H1 (cell line): ENCODE results near the gene PCYT2. TPM values are rescaled to one million over a fixed set of nuclear protein-coding genes. Genes with fewer than 3 reads are reported as not detected.

Experiments used
- CTCF ChIA-PET: fragments of 300-600 bp; sonication (Branson Sonifier 250); formaldehyde crosslinking; loops from one replicate; lab custom pipeline; 2021; ENCODE audit not compliant: partially characterized antibody; lab: Charles Lee
- POLR2A ChIA-PET: fragments of 300-600 bp; sonication (Branson Sonifier 250); formaldehyde crosslinking; loops from one replicate; lab custom pipeline; 2021; ENCODE audit warnings: inconsistent platforms; ENCODE audit not compliant: partially characterized antibody; lab: Charles Lee
- DNase-seq, 2 experiments: peaks; one replicate each; pipeline versions ENCODE4 v3.0.0 to v3.0.0-alpha.2; 2010 to 2022; ENCODE audit warnings: low spot score in 2 of 2, low read depth in 1 of 2, mixed read lengths in 1 of 2
- FAIRE-seq: peaks from 2 replicates; lab custom pipeline; 2011; peaks lifted over from hg19 to GRCh38; lab: Jason Lieb, UNC
- H2AFZ ChIP-seq: 2 replicates; pipeline ENCODE4 v1.8.1; 2012; ENCODE audit warnings: low read length, inconsistent platforms
- H2AK5ac ChIP-seq: 2 replicates; pipeline ENCODE4 v1.6.1; 2013; ENCODE audit warnings: low read depth, low read length
- H2BK120ac ChIP-seq: replicated peaks from 2 replicates; pipeline ENCODE3; 2013; ENCODE audit warnings: low read depth, low read length, inconsistent platforms
- H2BK12ac ChIP-seq: 2 replicates; pipeline ENCODE4 v1.6.1; 2013; ENCODE audit warnings: low read depth, low read length
- H2BK15ac ChIP-seq: 2 replicates; pipeline ENCODE4 v1.6.1; 2013; ENCODE audit warnings: low read length
- H2BK20ac ChIP-seq: 2 replicates; pipeline ENCODE4 v1.6.1; 2013; ENCODE audit warnings: low read length
- H2BK5ac ChIP-seq: 2 replicates; pipeline ENCODE4 v1.6.1; 2013; ENCODE audit warnings: low read depth, low read length
- H3K14ac ChIP-seq: 2 replicates; pipeline ENCODE4 v1.6.1; 2013; ENCODE audit warnings: inconsistent platforms; ENCODE audit not compliant: insufficient read length
- H3K18ac ChIP-seq: 2 replicates; pipeline ENCODE4 v1.6.1; 2013; ENCODE audit warnings: low read length; ENCODE audit errors: extremely low read depth
- H3K23ac ChIP-seq: 2 replicates; pipeline ENCODE4 v1.6.1; 2013; ENCODE audit warnings: inconsistent platforms; ENCODE audit not compliant: insufficient read length
- H3K23me2 ChIP-seq: 2 replicates; pipeline ENCODE4 v1.6.1; 2013; ENCODE audit warnings: low read depth, low read length
- H3K27ac ChIP-seq: 2 replicates; pipeline ENCODE4 v1.6.1; 2011; ENCODE audit warnings: low read depth, low read length, inconsistent platforms
- H3K27me3 ChIP-seq, 4 experiments: replicated peaks in 1 of 4; 1 replicate in 1 of 4; 2 replicates in 3 of 4; pipeline versions ENCODE4 v1.6.1 to v1.8.1; 2011 to 2013; ENCODE audit warnings: low read length in 3 of 4, mild to moderate bottlenecking in 3 of 4, inconsistent platforms in 2 of 4, mixed read lengths in 2 of 4, moderate library complexity in 1 of 4; ENCODE audit not compliant: control insufficient read depth in 3 of 4, insufficient read depth in 3 of 4; ENCODE audit errors: extremely low read depth in 1 of 4
- H3K36me3 ChIP-seq, 4 experiments: 2 replicates each; pipeline versions ENCODE4 v1.6.1 to v1.8.1; 2011 to 2013; ENCODE audit warnings: mild to moderate bottlenecking in 4 of 4, low read length in 3 of 4, moderate library complexity in 2 of 4, control low read depth in 1 of 4, inconsistent platforms in 1 of 4; ENCODE audit not compliant: insufficient read depth in 4 of 4, control insufficient read depth in 2 of 4
- H3K4ac ChIP-seq: replicated peaks from 2 replicates; pipeline ENCODE3; 2013; ENCODE audit warnings: low read length, low read depth, mixed read lengths, inconsistent platforms; ENCODE audit not compliant: insufficient read length
- H3K4me1 ChIP-seq, 4 experiments: replicated peaks in 1 of 4; 1 replicate in 1 of 4; 2 replicates in 3 of 4; pipeline versions ENCODE4 v1.6.1 to v1.8.1; 2011 to 2013; ENCODE audit warnings: low read length in 3 of 4, inconsistent platforms in 2 of 4, mixed read lengths in 1 of 4; ENCODE audit not compliant: insufficient read depth in 4 of 4, control insufficient read depth in 3 of 4
- H3K4me2 ChIP-seq, 2 experiments: 2 replicates each; pipeline versions ENCODE4 v1.6.1 to v1.8.1; 2011 to 2013; ENCODE audit warnings: low read depth in 2 of 2, low read length in 2 of 2, control low read depth in 1 of 2, inconsistent platforms in 1 of 2, mild to moderate bottlenecking in 1 of 2; ENCODE audit not compliant: insufficient read depth in 1 of 2
- H3K4me3 ChIP-seq, 4 experiments: fragments of 200-600, 300-600 bp in 1 of 4; sonication (generic), shearing (Covaris generic), sonication (Bioruptor Twin) in 1 of 4; 2 replicates each; pipeline versions ENCODE4 v1.5.1 to v1.8.1; 2011 to 2016; ENCODE audit warnings: low read length in 4 of 4, low read depth in 3 of 4, control low read depth in 2 of 4, inconsistent platforms in 2 of 4, mild to moderate bottlenecking in 2 of 4, mixed read lengths in 1 of 4, moderate library complexity in 1 of 4; ENCODE audit not compliant: insufficient read depth in 2 of 4; ENCODE audit errors: extremely low read depth in 1 of 4
- H3K56ac ChIP-seq: replicated peaks from 2 replicates; pipeline ENCODE3; 2013; ENCODE audit warnings: low read depth, mild to moderate bottlenecking, mixed read lengths, low read length, inconsistent platforms; ENCODE audit not compliant: insufficient read length
- H3K79me1 ChIP-seq: 2 replicates; pipeline ENCODE4 v1.6.1; 2013; ENCODE audit warnings: low read depth, low read length, control low read depth
- H3K79me2 ChIP-seq, 2 experiments: 2 replicates each; pipeline versions ENCODE4 v1.6.1 to v1.8.1; 2012 to 2013; ENCODE audit warnings: low read length in 2 of 2, mild to moderate bottlenecking in 2 of 2, inconsistent platforms in 1 of 2; ENCODE audit not compliant: insufficient read depth in 2 of 2, control insufficient read depth in 1 of 2
- H3K9ac ChIP-seq, 4 experiments: replicated peaks in 1 of 4; 1 replicate in 1 of 4; 2 replicates in 3 of 4; pipeline versions ENCODE4 v1.6.1 to v1.8.1; 2011 to 2013; ENCODE audit warnings: low read depth in 3 of 4, low read length in 3 of 4, control low read depth in 2 of 4, mild to moderate bottlenecking in 2 of 4, moderate library complexity in 2 of 4, inconsistent platforms in 1 of 4; ENCODE audit errors: extremely low read depth in 1 of 4
- H3K9me3 ChIP-seq, 2 experiments: 2 replicates each; pipeline versions ENCODE4 v1.6.1 to v1.8.1; 2012 to 2013; ENCODE audit warnings: mild to moderate bottlenecking in 2 of 2, moderate library complexity in 2 of 2, control low read depth in 1 of 2, inconsistent platforms in 1 of 2, low read depth in 1 of 2, low read length in 1 of 2, mixed read lengths in 1 of 2; ENCODE audit not compliant: insufficient read depth in 2 of 2
- H4K20me1 ChIP-seq, 2 experiments: replicated peaks in 1 of 2; 2 replicates each; pipeline versions ENCODE3 to v1.8.1; 2011 to 2013; ENCODE audit warnings: inconsistent platforms in 2 of 2, low read length in 2 of 2, mild to moderate bottlenecking in 1 of 2; ENCODE audit not compliant: insufficient read depth in 2 of 2, control insufficient read depth in 1 of 2
- H4K5ac ChIP-seq: 2 replicates; pipeline ENCODE4 v1.6.1; 2013; ENCODE audit warnings: low read length, low read depth, mixed read lengths, inconsistent platforms; ENCODE audit not compliant: insufficient read length
- H4K8ac ChIP-seq: 2 replicates; pipeline ENCODE4 v1.8.0; 2013; ENCODE audit warnings: mild to moderate bottlenecking, moderate library complexity, low read length, inconsistent platforms; ENCODE audit not compliant: insufficient read depth; ENCODE audit errors: extremely low read depth
- H4K91ac ChIP-seq: replicated peaks from 2 replicates; pipeline ENCODE3; 2013; ENCODE audit warnings: low read length, mixed read lengths, inconsistent platforms; ENCODE audit not compliant: insufficient read length
- CBX5 ChIP-seq: fragments of 300-800, 300-1000 bp; sonication (generic); IDR thresholded peaks from 2 replicates; pipeline ENCODE4 v1.7.1; 2016; ENCODE audit warnings: antibody characterized with exemption, low read length, low read depth
- EGR1 ChIP-seq: IDR thresholded peaks from 2 replicates; pipeline ENCODE4 v1.6.1; 2011; ENCODE audit warnings: low read depth, low read length, borderline replicate concordance
- GTF2F1 ChIP-seq: IDR thresholded peaks from 2 replicates; pipeline ENCODE4 v1.6.1; 2012; ENCODE audit warnings: low read depth, low read length, improper control_type of control experiment, borderline replicate concordance
- KDM5A ChIP-seq: fragments of 200-600 bp; IDR thresholded peaks from 2 replicates; pipeline ENCODE4 v1.7.1; 2012; ENCODE audit warnings: mild to moderate bottlenecking, low read length, inconsistent platforms, mixed read lengths
- RXRA ChIP-seq: IDR thresholded peaks from 2 replicates; pipeline ENCODE4 v1.6.1; 2011; ENCODE audit warnings: low read depth, mild to moderate bottlenecking, low read length, moderate library complexity; ENCODE audit not compliant: insufficient read depth
- WGBS, 2 experiments: shearing (Covaris generic) in 1 of 2; methylation state at CpG; one replicate each; pipeline versions ENCODE4 v1.1.6 to v1.1.7; 2013 to 2015; ENCODE audit warnings: low lambda C conversion rate in 2 of 2, mixed read lengths in 2 of 2, inconsistent platforms in 1 of 2, low coverage in 1 of 2, missing lambda C conversion rate in 1 of 2; ENCODE audit not compliant: insufficient replicate concordance in 2 of 2, insufficient coverage in 1 of 2, insufficient read length in 1 of 2; ENCODE audit errors: extremely low coverage in 1 of 2, missing lambda C conversion rate in 1 of 2; 5-methylcytosine and 5-hydroxymethylcytosine counted together
- polyA plus RNA-seq, 7 experiments: library from polyadenylated mRNA; depleted of rRNA in 3 of 7; stranded (reverse) in 5 of 7; unstranded in 2 of 7; fragments of >200 nt in 5 of 7; fragments of 200-250 nt in 2 of 7; gene quantifications; 1 replicate in 5 of 7; 2 replicates in 1 of 7; 4 replicates in 1 of 7; pipeline versions ENCODE4 v1.2.1 to v1.2.3, GENCODE V29; 2011 to 2013; ENCODE audit warnings: missing spikeins in 2 of 7, mixed read lengths in 2 of 7
- total RNA-seq: library from RNA; stranded (reverse); fragmentation: NEBNext Ultra II Directional; extraction: Animal tissue kit (Norgen Biotek cat#: 25700); gene quantifications from 2 replicates; pipeline ENCODE4 v1.2.1, GENCODE V29; 2021
- TF ChIP-seq, protein P1 (sequence below): IDR thresholded peaks from 2 replicates; pipeline ENCODE4 v1.6.1; 2011; ENCODE audit warnings: low read depth, mild to moderate bottlenecking, low read length; ENCODE audit not compliant: insufficient read depth
- TF ChIP-seq, protein P2 (sequence below), 3 experiments: IDR thresholded peaks; 1 replicate in 2 of 3; 2 replicates in 1 of 3; pipeline versions ENCODE4 v1.5.1 to v1.6.1; 2011; ENCODE audit warnings: low read length in 3 of 3, mild to moderate bottlenecking in 3 of 3, inconsistent platforms in 2 of 3, low read depth in 1 of 3, moderate library complexity in 1 of 3; ENCODE audit not compliant: insufficient read depth in 1 of 3; ENCODE audit errors: control extremely low read depth in 1 of 3

The PCYT2 gene
- total and polyA plus RNA-seq, 2 of the 8 experiments (the other 6 are each of a cell fraction or from before 2014, with no cell fraction given) = 29.9 to 31.3 TPM

- no peak for DNase-seq
- peaks cover 5% of the 10 kb centered on the region for H3K23me2 ChIP-seq
- no peak overlapping the region for H3K23ac ChIP-seq
- no peak for FAIRE-seq
- WGBS, 2 experiments = 93% methylated on average over 15 of the region's 15 CpGs; no CpG with 5 or more reads in 1 of the 2 experiments
- H2BK20ac ChIP-seq = no peak overlapping the region
- no peak overlapping the region for H3K14ac ChIP-seq
- no peak overlapping the region for H3K27ac ChIP-seq
- H4K91ac ChIP-seq = no peak overlapping the region
- no peak overlapping the region for H2BK120ac ChIP-seq
- H2BK5ac ChIP-seq = 0 out of 2 replicates have a peak overlapping the region, but pooled peaks have one; percentile 10
- no peak overlapping the region for H2BK15ac ChIP-seq
- peaks cover 29% of the 10 kb centered on the region for H3K79me1 ChIP-seq
- H3K9me3 ChIP-seq = no peaks in the 10 kb centered on the region
- peaks cover 0 to 24% (median 15%) of the 10 kb centered on the region in 4 experiments; a peak in 6 of 7 replicates for H3K4me1 ChIP-seq
- H3K36me3 ChIP-seq = peaks cover 5 to 32% (median 20%) of the 10 kb centered on the region in 4 experiments
- H4K5ac ChIP-seq = no peak overlapping the region
- H4K8ac ChIP-seq = no peak overlapping the region
- no peaks in the 10 kb centered on the region for H3K27me3 ChIP-seq
- H4K20me1 ChIP-seq = peaks cover 15 to 34% of the 10 kb centered on the region in 2 experiments
- no peak overlapping the region for H2AK5ac ChIP-seq
- H3K79me2 ChIP-seq = peaks cover 7 to 60% of the 10 kb centered on the region in 2 experiments; a peak in 3 of 4 replicates
- H3K56ac ChIP-seq = no peak overlapping the region
- ChIA-PET POLR2A (interaction anchor here (1.0 to 1.5 kb wide), 2 partner anchors 9 to 17 kb away, joined by 3 read pairs; partner anchors contain the start of genes MAFG and NPB), CTCF (interaction anchor here (0.6 to 1.0 kb wide), 2 partner anchors 101 to 333 kb away, joined by 3 read pairs; no protein-coding TSS in a partner anchor)
- no peak overlapping the region for H3K4ac ChIP-seq
- H2BK12ac ChIP-seq = no peak overlapping the region
- no peak overlapping the region for H3K9ac ChIP-seq
- H3K4me2 ChIP-seq = no peak overlapping the region
- H3K4me3 ChIP-seq = no peak overlapping the region
- no peak overlapping the region for H3K18ac ChIP-seq
- no peak overlapping the region for H2AFZ ChIP-seq
- TF ChIP-seq, protein P1, sequence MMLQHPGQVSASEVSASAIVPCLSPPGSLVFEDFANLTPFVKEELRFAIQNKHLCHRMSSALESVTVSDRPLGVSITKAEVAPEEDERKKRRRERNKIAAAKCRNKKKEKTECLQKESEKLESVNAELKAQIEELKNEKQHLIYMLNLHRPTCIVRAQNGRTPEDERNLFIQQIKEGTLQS = no peak
- TF ChIP-seq GTF2F1 (no peak), RXRA (no peak), EGR1 (no peak), KDM5A (no peak), CBX5 (no peak)
- TF ChIP-seq, protein P2, sequence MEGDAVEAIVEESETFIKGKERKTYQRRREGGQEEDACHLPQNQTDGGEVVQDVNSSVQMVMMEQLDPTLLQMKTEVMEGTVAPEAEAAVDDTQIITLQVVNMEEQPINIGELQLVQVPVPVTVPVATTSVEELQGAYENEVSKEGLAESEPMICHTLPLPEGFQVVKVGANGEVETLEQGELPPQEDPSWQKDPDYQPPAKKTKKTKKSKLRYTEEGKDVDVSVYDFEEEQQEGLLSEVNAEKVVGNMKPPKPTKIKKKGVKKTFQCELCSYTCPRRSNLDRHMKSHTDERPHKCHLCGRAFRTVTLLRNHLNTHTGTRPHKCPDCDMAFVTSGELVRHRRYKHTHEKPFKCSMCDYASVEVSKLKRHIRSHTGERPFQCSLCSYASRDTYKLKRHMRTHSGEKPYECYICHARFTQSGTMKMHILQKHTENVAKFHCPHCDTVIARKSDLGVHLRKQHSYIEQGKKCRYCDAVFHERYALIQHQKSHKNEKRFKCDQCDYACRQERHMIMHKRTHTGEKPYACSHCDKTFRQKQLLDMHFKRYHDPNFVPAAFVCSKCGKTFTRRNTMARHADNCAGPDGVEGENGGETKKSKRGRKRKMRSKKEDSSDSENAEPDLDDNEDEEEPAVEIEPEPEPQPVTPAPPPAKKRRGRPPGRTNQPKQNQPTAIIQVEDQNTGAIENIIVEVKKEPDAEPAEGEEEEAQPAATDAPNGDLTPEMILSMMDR (IDR thresholded peaks at IDR 0.05; ENCODE audit: control extremely low read depth in 1 of 3, insufficient read depth in 1 of 3, low read depth in 1 of 3, low read length in 3 of 3) = no peak
These were observed 7.8 kb upstream of the PCYT2 start for GRCh38 chr17:81918832-81919545.
